ENCODE data around the gene RALA. TPM values are rescaled to one million over a fixed set of nuclear protein-coding genes. Genes with fewer than 3 reads are reported as not detected.

Gene RALA
- total and polyA plus RNA-seq, 12 donors, result 15.4 to 58.6 (median 30.4) TPM

DNA sequence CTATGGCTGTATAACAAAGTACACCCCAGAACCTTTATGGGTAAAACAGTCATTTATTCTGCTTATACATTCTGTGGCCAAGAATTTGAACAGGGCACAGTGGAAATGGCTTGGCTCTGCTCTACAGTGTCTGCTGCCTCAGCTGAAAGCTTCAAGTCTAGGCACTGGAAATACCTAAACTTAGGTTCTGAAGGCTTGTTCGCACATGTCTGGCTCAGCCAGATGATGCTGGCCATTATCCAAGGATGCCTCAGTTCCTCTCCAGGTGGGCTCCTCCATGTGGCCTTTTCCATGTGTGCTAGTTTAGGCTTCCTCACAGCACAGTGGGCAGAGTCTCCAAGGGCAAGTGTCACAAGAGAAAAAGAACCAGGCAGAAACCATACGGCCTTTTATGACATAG is 76.8 kb downstream of the RALA start:
- TF ChIP-seq, protein P1, sequence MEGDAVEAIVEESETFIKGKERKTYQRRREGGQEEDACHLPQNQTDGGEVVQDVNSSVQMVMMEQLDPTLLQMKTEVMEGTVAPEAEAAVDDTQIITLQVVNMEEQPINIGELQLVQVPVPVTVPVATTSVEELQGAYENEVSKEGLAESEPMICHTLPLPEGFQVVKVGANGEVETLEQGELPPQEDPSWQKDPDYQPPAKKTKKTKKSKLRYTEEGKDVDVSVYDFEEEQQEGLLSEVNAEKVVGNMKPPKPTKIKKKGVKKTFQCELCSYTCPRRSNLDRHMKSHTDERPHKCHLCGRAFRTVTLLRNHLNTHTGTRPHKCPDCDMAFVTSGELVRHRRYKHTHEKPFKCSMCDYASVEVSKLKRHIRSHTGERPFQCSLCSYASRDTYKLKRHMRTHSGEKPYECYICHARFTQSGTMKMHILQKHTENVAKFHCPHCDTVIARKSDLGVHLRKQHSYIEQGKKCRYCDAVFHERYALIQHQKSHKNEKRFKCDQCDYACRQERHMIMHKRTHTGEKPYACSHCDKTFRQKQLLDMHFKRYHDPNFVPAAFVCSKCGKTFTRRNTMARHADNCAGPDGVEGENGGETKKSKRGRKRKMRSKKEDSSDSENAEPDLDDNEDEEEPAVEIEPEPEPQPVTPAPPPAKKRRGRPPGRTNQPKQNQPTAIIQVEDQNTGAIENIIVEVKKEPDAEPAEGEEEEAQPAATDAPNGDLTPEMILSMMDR (IDR thresholded peaks at IDR 0.05), result no peak
- TF ChIP-seq POLR2A (IDR thresholded peaks at IDR 0.05), result no peak
- peaks cover 0 to 19% of the 10 kb centered on the region in 2 donors for H3K4me1 ChIP-seq (replicated peaks in 1 of 2)
- H3K4me3 ChIP-seq, result no peak overlapping the region
- WGBS, 4 donors, result 83 to 94% (median 90%) methylated on average over 2 of the region's 2 CpGs
- intact Hi-C loops (cut with DNase I), result no loop called here
- no peaks in the 10 kb centered on the region for H3K27me3 ChIP-seq
- H3K36me3 ChIP-seq (replicated peaks in 1 of 2), result peaks cover 0 to 11% of the 10 kb centered on the region in 2 donors
- no peak for DNase-seq
- H3K27ac ChIP-seq, result peak overlapping the region in 1 of 5 donors; percentile 29
- no peaks in the 10 kb centered on the region for H3K9me3 ChIP-seq (replicated peaks in 1 of 3)

DNA sequence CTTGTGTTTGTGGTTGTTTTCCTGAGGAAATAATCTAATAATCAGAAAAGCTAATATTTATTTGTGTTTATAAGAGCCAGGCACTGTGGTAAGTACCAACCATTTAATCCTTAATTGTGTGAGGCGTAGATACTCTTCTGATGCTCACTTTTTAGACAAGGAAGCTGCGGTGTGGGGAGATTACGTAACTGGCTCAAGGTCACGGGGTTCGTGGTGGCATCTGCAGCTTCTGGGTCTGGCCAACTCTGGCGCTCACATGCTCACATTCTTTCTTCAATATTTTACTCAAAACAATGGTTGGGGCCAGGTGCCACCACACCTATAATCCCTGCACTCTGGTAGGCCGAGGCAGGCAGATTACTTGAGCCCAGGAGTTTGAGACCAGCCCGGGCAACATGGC is 77.6 kb downstream of the RALA start:
- 64 to 71% (median 69%) methylated on average over 8 of the region's 8 CpGs for WGBS, 4 donors

DNA sequence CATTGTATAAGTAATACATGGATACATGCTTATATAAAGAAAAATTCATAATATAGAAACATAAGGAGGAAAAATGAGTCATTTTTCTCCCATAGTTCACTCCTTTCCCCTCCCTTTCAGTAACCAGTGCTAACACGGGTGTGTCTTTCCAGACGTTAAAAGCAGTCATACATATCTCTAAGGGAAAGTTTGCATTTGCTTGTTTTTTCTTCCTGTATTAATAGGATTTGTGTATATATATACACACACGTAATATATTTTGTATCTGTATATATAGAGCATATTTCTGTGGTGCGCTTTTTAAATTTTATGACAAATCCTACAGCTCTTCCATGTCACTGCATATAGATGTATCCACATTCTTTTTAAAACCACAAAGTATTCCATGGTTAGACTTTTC is 78.8 kb downstream of the RALA start:
- DNase-seq, result no peak
- Histone ChIP-seq H3K27ac (no peak overlapping the region), H3K9me3 (replicated peaks in 1 of 3) (no peaks in the 10 kb centered on the region), H3K4me1 (replicated peaks in 1 of 2) (peaks cover 0 to 9% of the 10 kb centered on the region in 2 donors), H3K4me3 (no peak overlapping the region), H3K36me3 (replicated peaks in 1 of 2) (peaks cover 0 to 5% of the 10 kb centered on the region in 2 donors), H3K27me3 (no peaks in the 10 kb centered on the region)
- TF ChIP-seq, protein P1 (IDR thresholded peaks at IDR 0.05), result no peak
- no peak for TF ChIP-seq POLR2A (IDR thresholded peaks at IDR 0.05)
- 93 to 95% (median 94%) methylated on average over 4 of the region's 4 CpGs for WGBS, 4 donors
- intact Hi-C loops (cut with DNase I), result no loop called here

More for the DNA sequence above, 77.6 kb downstream of the RALA start:
- H3K27me3 ChIP-seq, result no peaks in the 10 kb centered on the region
- H3K4me3 ChIP-seq, result no peak overlapping the region
- DNase-seq, result peak; percentile 43 to 83 (median 53)
- H3K36me3 ChIP-seq (replicated peaks in 1 of 2), result peaks cover 0 to 11% of the 10 kb centered on the region in 2 donors
- peak overlapping the region in 1 of 5 donors; percentile 29 for H3K27ac ChIP-seq
- intact Hi-C loops (cut with DNase I), result no loop called here
- H3K4me1 ChIP-seq (replicated peaks in 1 of 2), result peaks cover 0 to 18% of the 10 kb centered on the region in 2 donors
- no peak for TF ChIP-seq POLR2A (IDR thresholded peaks at IDR 0.05)
- TF ChIP-seq, protein P1 (IDR thresholded peaks at IDR 0.05), result no peak
- H3K9me3 ChIP-seq (replicated peaks in 1 of 3), result no peaks in the 10 kb centered on the region

DNA sequence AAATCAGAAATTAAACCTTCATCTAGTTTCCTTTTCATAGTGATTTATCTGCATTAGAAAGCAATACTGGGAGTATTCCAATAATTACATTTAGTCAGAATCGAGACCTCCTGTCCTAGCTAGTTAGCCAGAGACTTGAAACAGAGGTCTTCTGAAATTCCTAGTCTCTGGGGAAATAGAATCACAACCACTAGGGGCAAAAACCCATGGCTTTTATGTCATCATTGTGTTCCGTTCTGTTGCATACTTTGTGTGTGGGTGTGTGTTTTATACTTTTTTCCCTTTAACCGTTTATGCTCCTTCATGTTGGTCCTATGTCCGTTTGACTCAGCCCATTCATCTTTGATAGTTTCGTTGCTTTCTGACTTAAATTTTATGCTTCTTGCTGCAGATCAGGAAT is 79.8 kb downstream of the RALA start:
- peaks cover 0 to 9% of the 10 kb centered on the region in 2 donors for H3K4me1 ChIP-seq (replicated peaks in 1 of 2)
- TF ChIP-seq POLR2A (IDR thresholded peaks at IDR 0.05), result no peak
- TF ChIP-seq, protein P1 (IDR thresholded peaks at IDR 0.05), result no peak
- no peaks in the 10 kb centered on the region for H3K36me3 ChIP-seq (replicated peaks in 1 of 2)
- no peak overlapping the region for H3K4me3 ChIP-seq
- DNase-seq, result no peak
- no peak overlapping the region for H3K27ac ChIP-seq
- H3K9me3 ChIP-seq (replicated peaks in 1 of 3), result no peaks in the 10 kb centered on the region
- no peaks in the 10 kb centered on the region for H3K27me3 ChIP-seq
- intact Hi-C loops (cut with DNase I), result no loop called here
- 63 to 70% (median 69%) methylated on average over 5 of the region's 5 CpGs for WGBS, 4 donors
